NCI-H2171 treated with DMSO at 0.1 percent for 48 hours (cell line): ENCODE results near the gene POLR2J3.
"Not testable (repeated sequence)": the region's sequence is repeated elsewhere in the genome, so short reads cannot be mapped to it uniquely, and the experiment has no call there.

Experiments
- DNase-seq: peaks from one replicate; lab custom pipeline; 2025; lab: John Stamatoyannopoulos, UW

POLR2J3 gene

DNA sequence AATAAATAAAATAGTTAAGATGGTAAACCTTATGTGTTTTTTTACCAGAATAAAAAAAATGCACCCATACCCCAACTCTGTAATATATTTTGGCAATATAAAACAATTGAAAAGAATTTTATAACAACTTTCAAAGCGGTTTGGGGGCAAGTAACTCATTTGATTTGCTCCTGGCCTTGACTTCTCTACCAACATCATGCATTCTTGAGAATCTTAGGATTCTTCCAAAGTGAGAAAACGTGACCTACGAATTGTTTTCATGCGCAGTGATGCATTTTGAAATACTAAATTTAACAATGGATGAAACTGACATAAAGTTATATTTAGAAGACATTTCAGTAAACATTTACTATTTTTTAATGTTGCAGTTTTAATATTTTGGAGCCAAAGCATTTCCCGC lies 51.6 kb downstream of the POLR2J3 start:
- not testable (repeated sequence) for DNase-seq

DNA sequence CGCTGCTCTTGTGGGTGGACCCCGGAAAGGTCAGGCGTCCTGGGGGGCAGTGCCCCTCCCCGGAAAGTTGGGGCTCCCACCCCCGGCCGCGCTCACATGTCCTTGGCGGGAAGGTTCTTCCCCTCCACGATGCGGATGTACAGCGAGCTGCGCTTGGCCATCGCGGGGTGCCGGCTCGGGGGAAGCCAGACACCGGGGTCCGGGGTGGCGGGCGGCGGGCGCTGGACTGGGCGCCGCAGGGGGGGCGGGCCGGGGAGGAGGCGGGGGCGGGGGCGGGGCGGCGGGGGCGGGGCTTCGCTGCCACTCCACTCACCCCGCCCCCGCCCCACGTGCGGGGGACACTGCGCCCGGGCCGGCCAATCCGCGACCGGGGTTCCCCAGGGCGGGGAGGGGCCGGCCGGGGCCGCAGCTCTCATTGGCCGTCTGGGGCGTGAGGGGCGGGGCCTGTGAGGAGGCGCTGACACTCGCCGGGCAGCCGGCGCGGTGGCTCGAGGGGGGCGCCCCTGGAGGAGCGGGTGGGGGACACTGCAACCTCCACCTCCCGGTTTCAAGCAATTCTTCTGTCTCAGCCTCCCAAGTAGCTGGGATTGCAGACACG lies 54.7 kb downstream of the POLR2J3 start, which contains the start of gene RASA4B:
Gene RASA4B, minus strand, starts transcription at position 228 of the 598 bp plus-strand sequence. Its CDS starts 67 bp downstream, at position 161.
- not testable (repeated sequence) for DNase-seq
